ENCODE data around the gene ACAP1.

The ACAP1 gene

GRCh38 chr17:7311110-7311705 lies 25.1 kb upstream of the ACAP1 start:
- DNase-seq: no peak

GRCh38 chr17:7312432-7313087 lies 23.8 kb upstream of the ACAP1 start:
- no peak for DNase-seq

GRCh38 chr17:7313088-7313889 lies 23.0 kb upstream of the ACAP1 start:
- DNase-seq: no peak

- DNase-seq: no peak
Observed at GRCh38 chr17:7313890-7314718, 22.2 kb upstream of the ACAP1 start.

- peak; percentile 90 for DNase-seq
Observed at GRCh38 chr17:7314719-7315569, 21.4 kb upstream of the ACAP1 start, which contains the start of gene GPS2. GPS2 (minus strand) TSS chr17:7315360; CDS start chr17:7315052, 308 bp downstream.

- DNase-seq: no peak
Observed at GRCh38 chr17:7315570-7316235, 20.6 kb upstream of the ACAP1 start.

- no peak for DNase-seq
Observed at GRCh38 chr17:7317161-7317803, 19.0 kb upstream of the ACAP1 start.

- no peak for DNase-seq
Observed at GRCh38 chr17:7318121-7318860, 18.0 kb upstream of the ACAP1 start.

- no peak for DNase-seq
Observed at GRCh38 chr17:7321466-7321865, 14.9 kb upstream of the ACAP1 start.

- no peak for DNase-seq
Observed at GRCh38 chr17:7322520-7323194, 13.7 kb upstream of the ACAP1 start.

- DNase-seq: peak; percentile 42
Observed at GRCh38 chr17:7323731-7324437, 12.4 kb upstream of the ACAP1 start.

- no peak for DNase-seq
Observed at GRCh38 chr17:7324438-7324779, 11.9 kb upstream of the ACAP1 start.

- no peak for DNase-seq
Observed at GRCh38 chr17:7325031-7325528, 11.2 kb upstream of the ACAP1 start.

GRCh38 chr17:7326186-7326585 lies 10.1 kb upstream of the ACAP1 start:
- no peak for DNase-seq

- DNase-seq: no peak
Observed at GRCh38 chr17:7327056-7327455, 9.3 kb upstream of the ACAP1 start.

GRCh38 chr17:7327501-7327900 lies 8.8 kb upstream of the ACAP1 start:
- no peak for DNase-seq

- no peak for DNase-seq
Observed at GRCh38 chr17:7328009-7328408, 8.3 kb upstream of the ACAP1 start.

GRCh38 chr17:7328840-7329373 lies 7.4 kb upstream of the ACAP1 start, which contains the start of gene NEURL4:
NEURL4 (minus strand) TSS chr17:7329335; CDS start chr17:7329312, 23 bp downstream.
- DNase-seq: peak; percentile 41
